K562 (cell line): ENCODE measurements around the gene RNF213.

Experiments
- ARHGAP35 ChIP-seq: fragments of 450-650 bp; IDR thresholded peaks from 2 replicates; pipeline ENCODE4 v1.6.1; 2018; ENCODE audit not compliant: partially characterized antibody
- BDP1 ChIP-seq: IDR thresholded peaks from 3 replicates; pipeline ENCODE4 v1.6.1; 2011; ENCODE audit not compliant: insufficient read length, insufficient read depth
- BHLHE40 ChIP-seq: IDR thresholded peaks from 2 replicates; pipeline ENCODE4 v1.6.1; 2011; ENCODE audit warnings: low read length, improper control_type of control experiment
- GABPB1 ChIP-seq: sonication (generic); formaldehyde crosslinking; IDR thresholded peaks from 2 replicates; pipeline ENCODE4 v1.8.0; 2022; ENCODE audit warnings: mild to moderate bottlenecking, missing genetic modification reagents
- NR2C2 ChIP-seq, 2 experiments: fragments of 200-800 bp in 1 of 2; sonication (Bioruptor generic) in 1 of 2; sonication (generic) in 1 of 2; formaldehyde crosslinking in 1 of 2; IDR thresholded peaks; 2 replicates each; pipeline versions ENCODE4 v1.6.1 to v1.8.0; 2016 to 2022; ENCODE audit warnings: mild to moderate bottlenecking in 1 of 2, missing compliant biosample characterization in 1 of 2, missing genetic modification characterization in 1 of 2, missing genetic modification reagents in 1 of 2
- POLR2A ChIP-seq: fragments of 450-650 bp; conservative IDR thresholded peaks from 2 replicates; pipeline ENCODE4 v1.6.1; 2016
- RFX5 ChIP-seq: IDR thresholded peaks from 2 replicates; pipeline ENCODE4 v1.6.1; 2011; ENCODE audit warnings: low read depth, mild to moderate bottlenecking, improper control_type of control experiment, low read length
- TCF7 ChIP-seq: sonication (generic); IDR thresholded peaks from 2 replicates; pipeline ENCODE4 v1.6.1; 2016; ENCODE audit warnings: antibody characterized with exemption, borderline replicate concordance
- ZBTB43 ChIP-seq: sonication (generic); formaldehyde crosslinking; IDR thresholded peaks from 2 replicates; pipeline ENCODE4 v1.8.0; 2023; ENCODE audit warnings: mild to moderate bottlenecking, missing genetic modification reagents
- TF ChIP-seq, protein P1 (sequence below), 2 experiments: fragments of 450-650 bp; formaldehyde crosslinking in 1 of 2; IDR thresholded peaks; 2 replicates each; pipeline versions ENCODE4 v1.4.0 to v1.6.1; 2014 to 2020; ENCODE audit warnings: mild to moderate bottlenecking in 2 of 2, borderline replicate concordance in 1 of 2, low read depth in 1 of 2
- TF ChIP-seq, protein P2 (sequence below), 2 experiments: fragments of 450-650 bp in 1 of 2; IDR thresholded peaks; 2 replicates each; pipeline ENCODE4 v1.6.1; 2011 to 2017; ENCODE audit warnings: low read depth in 2 of 2, antibody characterized with exemption in 1 of 2, borderline replicate concordance in 1 of 2, low read length in 1 of 2, mild to moderate bottlenecking in 1 of 2, mixed read lengths in 1 of 2; ENCODE audit not compliant: control insufficient read depth in 1 of 2

- TF ChIP-seq POLR2A, result no peak
- TF ChIP-seq ARHGAP35, result no peak
- TF ChIP-seq, protein P1, sequence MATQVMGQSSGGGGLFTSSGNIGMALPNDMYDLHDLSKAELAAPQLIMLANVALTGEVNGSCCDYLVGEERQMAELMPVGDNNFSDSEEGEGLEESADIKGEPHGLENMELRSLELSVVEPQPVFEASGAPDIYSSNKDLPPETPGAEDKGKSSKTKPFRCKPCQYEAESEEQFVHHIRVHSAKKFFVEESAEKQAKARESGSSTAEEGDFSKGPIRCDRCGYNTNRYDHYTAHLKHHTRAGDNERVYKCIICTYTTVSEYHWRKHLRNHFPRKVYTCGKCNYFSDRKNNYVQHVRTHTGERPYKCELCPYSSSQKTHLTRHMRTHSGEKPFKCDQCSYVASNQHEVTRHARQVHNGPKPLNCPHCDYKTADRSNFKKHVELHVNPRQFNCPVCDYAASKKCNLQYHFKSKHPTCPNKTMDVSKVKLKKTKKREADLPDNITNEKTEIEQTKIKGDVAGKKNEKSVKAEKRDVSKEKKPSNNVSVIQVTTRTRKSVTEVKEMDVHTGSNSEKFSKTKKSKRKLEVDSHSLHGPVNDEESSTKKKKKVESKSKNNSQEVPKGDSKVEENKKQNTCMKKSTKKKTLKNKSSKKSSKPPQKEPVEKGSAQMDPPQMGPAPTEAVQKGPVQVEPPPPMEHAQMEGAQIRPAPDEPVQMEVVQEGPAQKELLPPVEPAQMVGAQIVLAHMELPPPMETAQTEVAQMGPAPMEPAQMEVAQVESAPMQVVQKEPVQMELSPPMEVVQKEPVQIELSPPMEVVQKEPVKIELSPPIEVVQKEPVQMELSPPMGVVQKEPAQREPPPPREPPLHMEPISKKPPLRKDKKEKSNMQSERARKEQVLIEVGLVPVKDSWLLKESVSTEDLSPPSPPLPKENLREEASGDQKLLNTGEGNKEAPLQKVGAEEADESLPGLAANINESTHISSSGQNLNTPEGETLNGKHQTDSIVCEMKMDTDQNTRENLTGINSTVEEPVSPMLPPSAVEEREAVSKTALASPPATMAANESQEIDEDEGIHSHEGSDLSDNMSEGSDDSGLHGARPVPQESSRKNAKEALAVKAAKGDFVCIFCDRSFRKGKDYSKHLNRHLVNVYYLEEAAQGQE (IDR thresholded peaks at IDR 0.05; ENCODE audit: borderline replicate concordance), result no peak
- TF ChIP-seq, protein P1 (CRISPR knock-in tag; IDR thresholded peaks at IDR 0.05; ENCODE audit: low read depth), result no peak
- TF ChIP-seq, protein P2, sequence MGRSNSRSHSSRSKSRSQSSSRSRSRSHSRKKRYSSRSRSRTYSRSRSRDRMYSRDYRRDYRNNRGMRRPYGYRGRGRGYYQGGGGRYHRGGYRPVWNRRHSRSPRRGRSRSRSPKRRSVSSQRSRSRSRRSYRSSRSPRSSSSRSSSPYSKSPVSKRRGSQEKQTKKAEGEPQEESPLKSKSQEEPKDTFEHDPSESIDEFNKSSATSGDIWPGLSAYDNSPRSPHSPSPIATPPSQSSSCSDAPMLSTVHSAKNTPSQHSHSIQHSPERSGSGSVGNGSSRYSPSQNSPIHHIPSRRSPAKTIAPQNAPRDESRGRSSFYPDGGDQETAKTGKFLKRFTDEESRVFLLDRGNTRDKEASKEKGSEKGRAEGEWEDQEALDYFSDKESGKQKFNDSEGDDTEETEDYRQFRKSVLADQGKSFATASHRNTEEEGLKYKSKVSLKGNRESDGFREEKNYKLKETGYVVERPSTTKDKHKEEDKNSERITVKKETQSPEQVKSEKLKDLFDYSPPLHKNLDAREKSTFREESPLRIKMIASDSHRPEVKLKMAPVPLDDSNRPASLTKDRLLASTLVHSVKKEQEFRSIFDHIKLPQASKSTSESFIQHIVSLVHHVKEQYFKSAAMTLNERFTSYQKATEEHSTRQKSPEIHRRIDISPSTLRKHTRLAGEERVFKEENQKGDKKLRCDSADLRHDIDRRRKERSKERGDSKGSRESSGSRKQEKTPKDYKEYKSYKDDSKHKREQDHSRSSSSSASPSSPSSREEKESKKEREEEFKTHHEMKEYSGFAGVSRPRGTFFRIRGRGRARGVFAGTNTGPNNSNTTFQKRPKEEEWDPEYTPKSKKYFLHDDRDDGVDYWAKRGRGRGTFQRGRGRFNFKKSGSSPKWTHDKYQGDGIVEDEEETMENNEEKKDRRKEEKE (IDR thresholded peaks at IDR 0.05; ENCODE audit: borderline replicate concordance in 1 of 2, control insufficient read depth in 1 of 2, low read depth in 2 of 2, low read length in 1 of 2), result no peak
- no peak for TF ChIP-seq ZBTB43 (CRISPR knock-in tag)
- TF ChIP-seq BDP1, result no peak
- no peak for TF ChIP-seq GABPB1 (CRISPR knock-in tag)
- TF ChIP-seq RFX5, result no peak
- TF ChIP-seq BHLHE40, result no peak
- no peak for TF ChIP-seq NR2C2 (CRISPR knock-in tag; IDR thresholded peaks at IDR 0.05)
- TF ChIP-seq NR2C2 (tag; IDR thresholded peaks at IDR 0.05), result no peak
- no peak for TF ChIP-seq TCF7
Observed at GRCh38 chr17:80433916-80434666, 173.4 kb downstream of the RNF213 start.
